GM12878 (cell line): Measurements from ENCODE around the gene GPC3.

Experiments used
- CBX3 ChIP-seq: fragments of 200-600 bp; sonication (generic); IDR thresholded peaks from 2 replicates; pipeline ENCODE4 v1.6.1; 2016; ENCODE audit warnings: low read depth, borderline replicate concordance
- MEF2A ChIP-seq: IDR thresholded peaks from 2 replicates; pipeline ENCODE4 v1.6.1; 2011; ENCODE audit warnings: low read depth, mild to moderate bottlenecking, low read length, moderate library complexity; ENCODE audit not compliant: insufficient read depth
- POLR2A ChIP-seq: IDR thresholded peaks from 2 replicates; pipeline ENCODE4 v1.6.1; 2011; ENCODE audit warnings: low read depth, mild to moderate bottlenecking, low read length
- TF ChIP-seq, protein P1 (sequence below): fragments of 150-350 bp; IDR thresholded peaks from 2 replicates; pipeline ENCODE4 v1.6.1; 2016; ENCODE audit warnings: low read depth, low read length
- TF ChIP-seq, protein P2 (sequence below): fragments of 450-650 bp; IDR thresholded peaks from 2 replicates; pipeline ENCODE4 v1.6.1; 2014; ENCODE audit warnings: mild to moderate bottlenecking
- TF ChIP-seq, protein P3 (sequence below): fragments of 450-650 bp; IDR thresholded peaks from 2 replicates; pipeline ENCODE4 v1.6.1; 2017; ENCODE audit warnings: mild to moderate bottlenecking
- TF ChIP-seq, protein P4 (sequence below), 3 experiments: IDR thresholded peaks in 2 of 3; conservative IDR thresholded peaks in 1 of 3; 2 replicates each; pipeline ENCODE4 v1.5.1; 2011; ENCODE audit warnings: low read depth in 3 of 3, low read length in 3 of 3, mild to moderate bottlenecking in 3 of 3, control low read depth in 2 of 3, moderate library complexity in 2 of 3, inconsistent platforms in 1 of 3, mixed read lengths in 1 of 3; ENCODE audit not compliant: control insufficient read depth in 2 of 3, insufficient read depth in 1 of 3; ENCODE audit errors: extremely low read depth in 1 of 3
- TF ChIP-seq, protein P5 (sequence below): fragments of 450-650 bp; IDR thresholded peaks from 2 replicates; pipeline ENCODE4 v1.6.1; 2017; ENCODE audit warnings: antibody characterized with exemption, mild to moderate bottlenecking, moderate library complexity

DNA sequence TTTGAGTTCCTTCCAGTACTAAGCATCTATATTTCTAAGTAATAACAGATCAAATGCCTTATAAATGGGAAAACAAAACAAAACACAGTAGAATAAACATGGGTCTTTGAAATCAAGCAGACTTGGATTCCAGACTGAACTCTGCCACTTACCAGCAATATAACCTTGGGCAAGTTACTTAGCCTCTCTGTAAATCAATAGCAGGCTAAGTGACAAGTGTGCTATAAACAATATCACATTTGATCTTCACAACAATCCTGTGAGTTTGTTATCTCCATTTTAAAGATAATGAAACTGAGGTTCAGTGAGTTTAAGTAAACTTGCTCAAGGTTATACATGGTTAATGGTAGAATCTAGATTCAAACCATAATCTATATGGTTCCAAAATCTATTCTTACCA is 165.8 kb downstream of the GPC3 start:
- TF ChIP-seq, protein P1, sequence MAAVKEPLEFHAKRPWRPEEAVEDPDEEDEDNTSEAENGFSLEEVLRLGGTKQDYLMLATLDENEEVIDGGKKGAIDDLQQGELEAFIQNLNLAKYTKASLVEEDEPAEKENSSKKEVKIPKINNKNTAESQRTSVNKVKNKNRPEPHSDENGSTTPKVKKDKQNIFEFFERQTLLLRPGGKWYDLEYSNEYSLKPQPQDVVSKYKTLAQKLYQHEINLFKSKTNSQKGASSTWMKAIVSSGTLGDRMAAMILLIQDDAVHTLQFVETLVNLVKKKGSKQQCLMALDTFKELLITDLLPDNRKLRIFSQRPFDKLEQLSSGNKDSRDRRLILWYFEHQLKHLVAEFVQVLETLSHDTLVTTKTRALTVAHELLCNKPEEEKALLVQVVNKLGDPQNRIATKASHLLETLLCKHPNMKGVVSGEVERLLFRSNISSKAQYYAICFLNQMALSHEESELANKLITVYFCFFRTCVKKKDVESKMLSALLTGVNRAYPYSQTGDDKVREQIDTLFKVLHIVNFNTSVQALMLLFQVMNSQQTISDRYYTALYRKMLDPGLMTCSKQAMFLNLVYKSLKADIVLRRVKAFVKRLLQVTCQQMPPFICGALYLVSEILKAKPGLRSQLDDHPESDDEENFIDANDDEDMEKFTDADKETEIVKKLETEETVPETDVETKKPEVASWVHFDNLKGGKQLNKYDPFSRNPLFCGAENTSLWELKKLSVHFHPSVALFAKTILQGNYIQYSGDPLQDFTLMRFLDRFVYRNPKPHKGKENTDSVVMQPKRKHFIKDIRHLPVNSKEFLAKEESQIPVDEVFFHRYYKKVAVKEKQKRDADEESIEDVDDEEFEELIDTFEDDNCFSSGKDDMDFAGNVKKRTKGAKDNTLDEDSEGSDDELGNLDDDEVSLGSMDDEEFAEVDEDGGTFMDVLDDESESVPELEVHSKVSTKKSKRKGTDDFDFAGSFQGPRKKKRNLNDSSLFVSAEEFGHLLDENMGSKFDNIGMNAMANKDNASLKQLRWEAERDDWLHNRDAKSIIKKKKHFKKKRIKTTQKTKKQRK: no peak
- TF ChIP-seq, protein P2, sequence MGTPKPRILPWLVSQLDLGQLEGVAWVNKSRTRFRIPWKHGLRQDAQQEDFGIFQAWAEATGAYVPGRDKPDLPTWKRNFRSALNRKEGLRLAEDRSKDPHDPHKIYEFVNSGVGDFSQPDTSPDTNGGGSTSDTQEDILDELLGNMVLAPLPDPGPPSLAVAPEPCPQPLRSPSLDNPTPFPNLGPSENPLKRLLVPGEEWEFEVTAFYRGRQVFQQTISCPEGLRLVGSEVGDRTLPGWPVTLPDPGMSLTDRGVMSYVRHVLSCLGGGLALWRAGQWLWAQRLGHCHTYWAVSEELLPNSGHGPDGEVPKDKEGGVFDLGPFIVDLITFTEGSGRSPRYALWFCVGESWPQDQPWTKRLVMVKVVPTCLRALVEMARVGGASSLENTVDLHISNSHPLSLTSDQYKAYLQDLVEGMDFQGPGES: no peak
- TF ChIP-seq, protein P3, sequence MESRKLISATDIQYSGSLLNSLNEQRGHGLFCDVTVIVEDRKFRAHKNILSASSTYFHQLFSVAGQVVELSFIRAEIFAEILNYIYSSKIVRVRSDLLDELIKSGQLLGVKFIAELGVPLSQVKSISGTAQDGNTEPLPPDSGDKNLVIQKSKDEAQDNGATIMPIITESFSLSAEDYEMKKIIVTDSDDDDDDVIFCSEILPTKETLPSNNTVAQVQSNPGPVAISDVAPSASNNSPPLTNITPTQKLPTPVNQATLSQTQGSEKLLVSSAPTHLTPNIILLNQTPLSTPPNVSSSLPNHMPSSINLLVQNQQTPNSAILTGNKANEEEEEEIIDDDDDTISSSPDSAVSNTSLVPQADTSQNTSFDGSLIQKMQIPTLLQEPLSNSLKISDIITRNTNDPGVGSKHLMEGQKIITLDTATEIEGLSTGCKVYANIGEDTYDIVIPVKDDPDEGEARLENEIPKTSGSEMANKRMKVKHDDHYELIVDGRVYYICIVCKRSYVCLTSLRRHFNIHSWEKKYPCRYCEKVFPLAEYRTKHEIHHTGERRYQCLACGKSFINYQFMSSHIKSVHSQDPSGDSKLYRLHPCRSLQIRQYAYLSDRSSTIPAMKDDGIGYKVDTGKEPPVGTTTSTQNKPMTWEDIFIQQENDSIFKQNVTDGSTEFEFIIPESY: no peak
- no peak for TF ChIP-seq MEF2A
- TF ChIP-seq, protein P4, sequence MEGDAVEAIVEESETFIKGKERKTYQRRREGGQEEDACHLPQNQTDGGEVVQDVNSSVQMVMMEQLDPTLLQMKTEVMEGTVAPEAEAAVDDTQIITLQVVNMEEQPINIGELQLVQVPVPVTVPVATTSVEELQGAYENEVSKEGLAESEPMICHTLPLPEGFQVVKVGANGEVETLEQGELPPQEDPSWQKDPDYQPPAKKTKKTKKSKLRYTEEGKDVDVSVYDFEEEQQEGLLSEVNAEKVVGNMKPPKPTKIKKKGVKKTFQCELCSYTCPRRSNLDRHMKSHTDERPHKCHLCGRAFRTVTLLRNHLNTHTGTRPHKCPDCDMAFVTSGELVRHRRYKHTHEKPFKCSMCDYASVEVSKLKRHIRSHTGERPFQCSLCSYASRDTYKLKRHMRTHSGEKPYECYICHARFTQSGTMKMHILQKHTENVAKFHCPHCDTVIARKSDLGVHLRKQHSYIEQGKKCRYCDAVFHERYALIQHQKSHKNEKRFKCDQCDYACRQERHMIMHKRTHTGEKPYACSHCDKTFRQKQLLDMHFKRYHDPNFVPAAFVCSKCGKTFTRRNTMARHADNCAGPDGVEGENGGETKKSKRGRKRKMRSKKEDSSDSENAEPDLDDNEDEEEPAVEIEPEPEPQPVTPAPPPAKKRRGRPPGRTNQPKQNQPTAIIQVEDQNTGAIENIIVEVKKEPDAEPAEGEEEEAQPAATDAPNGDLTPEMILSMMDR (IDR thresholded peaks at IDR 0.05 in 2 of 3, conservative IDR thresholded peaks at IDR 0.05 in 1 of 3; ENCODE audit: control insufficient read depth in 2 of 3, extremely low read depth in 1 of 3, insufficient read depth in 1 of 3, low read depth in 3 of 3, low read length in 3 of 3): no peak
- TF ChIP-seq, protein P5, sequence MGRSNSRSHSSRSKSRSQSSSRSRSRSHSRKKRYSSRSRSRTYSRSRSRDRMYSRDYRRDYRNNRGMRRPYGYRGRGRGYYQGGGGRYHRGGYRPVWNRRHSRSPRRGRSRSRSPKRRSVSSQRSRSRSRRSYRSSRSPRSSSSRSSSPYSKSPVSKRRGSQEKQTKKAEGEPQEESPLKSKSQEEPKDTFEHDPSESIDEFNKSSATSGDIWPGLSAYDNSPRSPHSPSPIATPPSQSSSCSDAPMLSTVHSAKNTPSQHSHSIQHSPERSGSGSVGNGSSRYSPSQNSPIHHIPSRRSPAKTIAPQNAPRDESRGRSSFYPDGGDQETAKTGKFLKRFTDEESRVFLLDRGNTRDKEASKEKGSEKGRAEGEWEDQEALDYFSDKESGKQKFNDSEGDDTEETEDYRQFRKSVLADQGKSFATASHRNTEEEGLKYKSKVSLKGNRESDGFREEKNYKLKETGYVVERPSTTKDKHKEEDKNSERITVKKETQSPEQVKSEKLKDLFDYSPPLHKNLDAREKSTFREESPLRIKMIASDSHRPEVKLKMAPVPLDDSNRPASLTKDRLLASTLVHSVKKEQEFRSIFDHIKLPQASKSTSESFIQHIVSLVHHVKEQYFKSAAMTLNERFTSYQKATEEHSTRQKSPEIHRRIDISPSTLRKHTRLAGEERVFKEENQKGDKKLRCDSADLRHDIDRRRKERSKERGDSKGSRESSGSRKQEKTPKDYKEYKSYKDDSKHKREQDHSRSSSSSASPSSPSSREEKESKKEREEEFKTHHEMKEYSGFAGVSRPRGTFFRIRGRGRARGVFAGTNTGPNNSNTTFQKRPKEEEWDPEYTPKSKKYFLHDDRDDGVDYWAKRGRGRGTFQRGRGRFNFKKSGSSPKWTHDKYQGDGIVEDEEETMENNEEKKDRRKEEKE: no peak
- TF ChIP-seq POLR2A: no peak
- no peak for TF ChIP-seq CBX3
